HEK293T (cell line): ENCODE measurements around the gene NGEF.
"Not testable (repeated sequence)": the region's sequence is repeated elsewhere in the genome, so short reads cannot be mapped to it uniquely, and the experiment has no call there.

ENCODE experiments used
- CTCF ChIA-PET: fragments of 350-600 bp; formaldehyde crosslinking; extraction: SDS; loops from one replicate; lab custom pipeline; 2021; ENCODE audit warnings: antibody characterized with exemption, inconsistent platforms; lab: Yijun Ruan, JAX
- POLR2A ChIA-PET: fragments of 350-600 bp; formaldehyde crosslinking; extraction: SDS; loops from one replicate; lab custom pipeline; 2020; ENCODE audit warnings: antibody characterized with exemption, inconsistent platforms; lab: Yijun Ruan, JAX
- DNase-seq: peaks from one replicate; pipeline ENCODE4 v3.0.0; 2012; ENCODE audit warnings: mixed read lengths; ENCODE audit errors: extremely low spot score
- ARNT ChIP-seq: fragments of 450-650 bp; IDR thresholded peaks from 2 replicates; pipeline ENCODE4 v1.6.1; 2017; ENCODE audit warnings: mild to moderate bottlenecking
- BHLHE40 ChIP-seq: fragments of 450-650 bp; IDR thresholded peaks from 2 replicates; pipeline ENCODE4 v1.6.1; 2016; ENCODE audit warnings: mild to moderate bottlenecking, moderate library complexity, borderline replicate concordance
- CTBP1 ChIP-seq: fragments of 450-650 bp; IDR thresholded peaks from 2 replicates; pipeline ENCODE4 v1.6.1; 2016; ENCODE audit warnings: borderline replicate concordance
- ELF4 ChIP-seq: fragments of 450-650 bp; IDR thresholded peaks from 2 replicates; pipeline ENCODE4 v1.6.1; 2017; ENCODE audit warnings: antibody characterized with exemption
- FOXA1 ChIP-seq: fragments of 450-650 bp; IDR thresholded peaks from 2 replicates; pipeline ENCODE4 v1.6.1; 2016; ENCODE audit warnings: mild to moderate bottlenecking
- FOXK2 ChIP-seq: fragments of 450-650 bp; IDR thresholded peaks from 2 replicates; pipeline ENCODE4 v1.6.1; 2016; ENCODE audit warnings: mild to moderate bottlenecking
- FOXM1 ChIP-seq: fragments of 450-650 bp; IDR thresholded peaks from 2 replicates; pipeline ENCODE4 v1.6.1; 2017; ENCODE audit warnings: mild to moderate bottlenecking, borderline replicate concordance
- HDGF ChIP-seq: fragments of 450-650 bp; IDR thresholded peaks from 2 replicates; pipeline ENCODE4 v1.6.1; 2017; ENCODE audit warnings: antibody characterized with exemption, borderline replicate concordance
- L3MBTL2 ChIP-seq: fragments of 450-650 bp; conservative IDR thresholded peaks from 2 replicates; pipeline ENCODE4 v1.6.1; 2016; ENCODE audit warnings: mild to moderate bottlenecking
- LEF1 ChIP-seq: fragments of 450-650 bp; IDR thresholded peaks from 2 replicates; pipeline ENCODE4 v1.6.1; 2017; ENCODE audit warnings: mild to moderate bottlenecking, borderline replicate concordance
- NFRKB ChIP-seq: fragments of 450-650 bp; IDR thresholded peaks from 2 replicates; pipeline ENCODE4 v1.6.1; 2016; ENCODE audit warnings: mild to moderate bottlenecking, moderate library complexity
- PKNOX1 ChIP-seq: fragments of 450-650 bp; IDR thresholded peaks from 2 replicates; pipeline ENCODE4 v1.6.1; 2016
- SP1 ChIP-seq: fragments of 450-650 bp; IDR thresholded peaks from 2 replicates; pipeline ENCODE4 v1.6.1; 2017
- SUZ12 ChIP-seq: fragments of 450-650 bp; IDR thresholded peaks from 2 replicates; pipeline ENCODE4 v1.6.1; 2016; ENCODE audit warnings: mild to moderate bottlenecking
- TARDBP ChIP-seq: fragments of 450-650 bp; IDR thresholded peaks from 2 replicates; pipeline ENCODE4 v1.6.1; 2016
- ZNF384 ChIP-seq: fragments of 450-650 bp; IDR thresholded peaks from 2 replicates; pipeline ENCODE4 v1.6.1; 2016

NGEF gene

GRCh38 chr2:232910376-232910775 is 102.7 kb downstream of the NGEF start:
- CTCF ChIA-PET: no interaction called here
- DNase-seq: no peak
- POLR2A ChIA-PET: no interaction called here
- TF ChIP-seq PKNOX1 (no peak), FOXK2 (no peak), HDGF (no peak), SUZ12 (no peak), SP1 (no peak), ZNF384 (no peak), ARNT (no peak), FOXA1 (no peak), LEF1 (no peak), CTBP1 (no peak), BHLHE40 (no peak), TARDBP (no peak), NFRKB (no peak)

- CTCF ChIA-PET: no interaction called here
- POLR2A ChIA-PET: no interaction called here
These were observed 104.4 kb downstream of the NGEF start for GRCh38 chr2:232908695-232909094.

GRCh38 chr2:232907718-232908085 is 105.4 kb downstream of the NGEF start:
- DNase-seq, CTCF ChIA-PET, POLR2A ChIA-PET: not testable (repeated sequence)

More at GRCh38 chr2:232908695-232909094, 104.4 kb downstream of the NGEF start:
- no peak for TF ChIP-seq PKNOX1
- no peak for TF ChIP-seq ZNF384
- no peak for TF ChIP-seq ARNT
- TF ChIP-seq HDGF: no peak
- no peak for TF ChIP-seq SP1
- TF ChIP-seq FOXA1: no peak
- TF ChIP-seq TARDBP: no peak
- no peak for DNase-seq

GRCh38 chr2:232906867-232907717 is 106.0 kb downstream of the NGEF start:
- POLR2A ChIA-PET, DNase-seq, CTCF ChIA-PET: not testable (repeated sequence)

- DNase-seq: no peak
- ChIA-PET CTCF (no interaction called here), POLR2A (no interaction called here)
- TF ChIP-seq FOXK2: no peak
- TF ChIP-seq LEF1: no peak
These were observed 109.1 kb downstream of the NGEF start for GRCh38 chr2:232903989-232904388.

GRCh38 chr2:232901736-232902578 is 111.1 kb downstream of the NGEF start:
- DNase-seq: no peak
- ChIA-PET POLR2A (no interaction called here), CTCF (no interaction called here)
- TF ChIP-seq TARDBP: no peak
- TF ChIP-seq PKNOX1: no peak
- no peak for TF ChIP-seq ARNT
- TF ChIP-seq FOXK2: no peak
- TF ChIP-seq NFRKB: no peak
- TF ChIP-seq SUZ12: no peak
- TF ChIP-seq SP1: no peak
- TF ChIP-seq ZNF384: no peak
- TF ChIP-seq FOXA1: no peak
- TF ChIP-seq BHLHE40: no peak
- TF ChIP-seq LEF1: no peak
- no peak for TF ChIP-seq ELF4
- TF ChIP-seq L3MBTL2: no peak
- no peak for TF ChIP-seq HDGF
- no peak for TF ChIP-seq FOXM1
- TF ChIP-seq CTBP1: no peak
